IgD-negative memory B cell (primary cell): Measurements from ENCODE around the gene KLHL6. TPM values are rescaled to one million over a fixed set of nuclear protein-coding genes. Genes with fewer than 3 reads are reported as not detected.
"Not testable (repeated sequence)": the region's sequence is repeated elsewhere in the genome, so short reads cannot be mapped to it uniquely, and the experiment has no call there.

ENCODE experiments used
- H3K27ac Mint-ChIP-seq, 3 donors: one replicate each; pipeline ENCODE4 v1.8.0; 2020 to 2022; ENCODE audit warnings: mild to moderate bottlenecking in 3 of 3, mixed read lengths in 3 of 3, moderate library complexity in 1 of 3
- H3K27me3 Mint-ChIP-seq: one replicate; pipeline ENCODE4 v1.8.0; 2021; ENCODE audit warnings: mixed read lengths
- H3K36me3 Mint-ChIP-seq: one replicate; pipeline ENCODE4 v1.8.0; 2020; ENCODE audit warnings: mild to moderate bottlenecking, mixed read lengths
- H3K4me1 Mint-ChIP-seq, 3 donors: one replicate each; pipeline ENCODE4 v1.8.0; 2020 to 2022; ENCODE audit warnings: mixed read lengths in 3 of 3, mild to moderate bottlenecking in 1 of 3
- H3K4me3 Mint-ChIP-seq, 4 donors: one replicate each; pipeline ENCODE4 v1.8.0; 2020 to 2022; ENCODE audit warnings: mild to moderate bottlenecking in 4 of 4, mixed read lengths in 4 of 4, moderate library complexity in 3 of 4
- H3K9me3 Mint-ChIP-seq, 3 donors: one replicate each; pipeline ENCODE4 v1.8.0; 2020 to 2021; ENCODE audit warnings: mixed read lengths in 3 of 3, mild to moderate bottlenecking in 1 of 3
- polyA plus RNA-seq: library from polyadenylated mRNA; unstranded; fragments of 300-500 nt; fragmentation: Illumina TruSeq; gene quantifications from one replicate; pipeline ENCODE4 v1.2.3, GENCODE V29; 2021

Gene KLHL6
- polyA plus RNA-seq, 1 donor from 2014 or later = 31.3 TPM

GRCh38 chr3:183579967-183580900 lies 24.7 kb upstream of the KLHL6 start:
- peaks cover 26 to 57% (median 34%) of the 10 kb centered on the region in 3 donors for H3K4me1 Mint-ChIP-seq
- H3K4me3 Mint-ChIP-seq = peak overlapping the region; percentile 77 to 94 (median 80)
- peaks cover 52% of the 10 kb centered on the region for H3K27me3 Mint-ChIP-seq
- H3K36me3 Mint-ChIP-seq = peaks cover 5% of the 10 kb centered on the region
- no peaks in the 10 kb centered on the region for H3K9me3 Mint-ChIP-seq
- peak overlapping the region in 1 of 3 donors; percentile 12 for H3K27ac Mint-ChIP-seq

- Mint-ChIP-seq H3K27me3 (peaks cover 54% of the 10 kb centered on the region), H3K9me3 (no peaks in the 10 kb centered on the region), H3K4me3 (peak overlapping the region in 3 of 4 donors; percentile 23 to 82 (median 28)), H3K4me1 (peaks cover 24 to 51% (median 34%) of the 10 kb centered on the region in 3 donors), H3K36me3 (peaks cover 5% of the 10 kb centered on the region), H3K27ac (peak overlapping the region; percentile 3 to 49 (median 3))
Observed at GRCh38 chr3:183578179-183578578, 22.7 kb upstream of the KLHL6 start.

GRCh38 chr3:183577346-183577745 lies 21.8 kb upstream of the KLHL6 start:
- Mint-ChIP-seq H3K27ac (no peak overlapping the region), H3K9me3 (no peaks in the 10 kb centered on the region), H3K4me3 (peak overlapping the region in 1 of 4 donors; percentile 55), H3K36me3 (peaks cover 5% of the 10 kb centered on the region), H3K4me1 (peaks cover 24 to 57% (median 40%) of the 10 kb centered on the region in 3 donors), H3K27me3 (peaks cover 52% of the 10 kb centered on the region)

- Mint-ChIP-seq H3K9me3 (no peaks in the 10 kb centered on the region), H3K27me3 (peaks cover 50% of the 10 kb centered on the region), H3K27ac (peak overlapping the region in 1 of 3 donors; percentile 5), H3K4me1 (peaks cover 24 to 54% (median 40%) of the 10 kb centered on the region in 3 donors), H3K36me3 (peaks cover 5% of the 10 kb centered on the region), H3K4me3 (peak overlapping the region in 3 of 4 donors; percentile 1 to 8 (median 1))
Observed at GRCh38 chr3:183576487-183577107, 21.1 kb upstream of the KLHL6 start.

- Mint-ChIP-seq H3K27ac (peak overlapping the region in 1 of 3 donors; percentile 15), H3K36me3 (peaks cover 4% of the 10 kb centered on the region), H3K27me3 (peaks cover 36% of the 10 kb centered on the region), H3K4me3 (peak overlapping the region in 2 of 4 donors; percentile 9 to 15), H3K9me3 (peaks cover 0 to 3% (median 3%) of the 10 kb centered on the region in 3 donors), H3K4me1 (peaks cover 5 to 39% (median 18%) of the 10 kb centered on the region in 3 donors)
Observed at GRCh38 chr3:183572935-183573334, 17.4 kb upstream of the KLHL6 start.

GRCh38 chr3:183570191-183570590 lies 14.7 kb upstream of the KLHL6 start:
- H3K9me3 Mint-ChIP-seq, H3K4me3 Mint-ChIP-seq, H3K27ac Mint-ChIP-seq, H3K36me3 Mint-ChIP-seq: not testable (repeated sequence)
- H3K4me1 Mint-ChIP-seq = peaks cover 0 to 22% (median 7%) of the 10 kb centered on the region in 3 donors
- peaks cover 22% of the 10 kb centered on the region for H3K27me3 Mint-ChIP-seq

- Mint-ChIP-seq H3K27me3 (peaks cover 19% of the 10 kb centered on the region), H3K27ac (no peak overlapping the region), H3K9me3 (peaks cover 2 to 3% (median 3%) of the 10 kb centered on the region in 3 donors), H3K36me3 (peaks cover 4% of the 10 kb centered on the region), H3K4me1 (peaks cover 2 to 20% (median 3%) of the 10 kb centered on the region in 3 donors), H3K4me3 (no peak overlapping the region)
Observed at GRCh38 chr3:183566880-183567279, 11.4 kb upstream of the KLHL6 start.

- H3K4me1 Mint-ChIP-seq = peaks cover 2 to 7% (median 2%) of the 10 kb centered on the region in 3 donors
- no peak overlapping the region for H3K4me3 Mint-ChIP-seq
- peaks cover 6% of the 10 kb centered on the region for H3K27me3 Mint-ChIP-seq
- H3K27ac Mint-ChIP-seq = no peak overlapping the region
- H3K9me3 Mint-ChIP-seq = peaks cover under 1 to 2% (median under 1%) of the 10 kb centered on the region in 3 donors
- H3K36me3 Mint-ChIP-seq = no peaks in the 10 kb centered on the region
Observed at GRCh38 chr3:183564046-183564445, 8.5 kb upstream of the KLHL6 start.

- Mint-ChIP-seq H3K27me3 (peaks cover 7% of the 10 kb centered on the region), H3K9me3 (peaks cover 0 to 2% (median 0%) of the 10 kb centered on the region in 3 donors), H3K4me1 (peaks cover 2 to 7% (median 2%) of the 10 kb centered on the region in 3 donors), H3K4me3 (no peak overlapping the region), H3K27ac (no peak overlapping the region), H3K36me3 (no peaks in the 10 kb centered on the region)
Observed at GRCh38 chr3:183563536-183563874, 8.0 kb upstream of the KLHL6 start.

GRCh38 chr3:183560607-183561006 lies 5.1 kb upstream of the KLHL6 start:
- H3K9me3 Mint-ChIP-seq = no peaks in the 10 kb centered on the region
- peaks cover 4% of the 10 kb centered on the region for H3K27me3 Mint-ChIP-seq
- peaks cover 14 to 17% (median 14%) of the 10 kb centered on the region in 3 donors for H3K4me1 Mint-ChIP-seq
- no peaks in the 10 kb centered on the region for H3K36me3 Mint-ChIP-seq
- H3K27ac Mint-ChIP-seq = no peak overlapping the region
- H3K4me3 Mint-ChIP-seq = peak overlapping the region in 1 of 4 donors; percentile 16

GRCh38 chr3:183558495-183558894 lies 3.0 kb upstream of the KLHL6 start:
- no peaks in the 10 kb centered on the region for H3K9me3 Mint-ChIP-seq
- H3K4me3 Mint-ChIP-seq = peak overlapping the region in 1 of 4 donors; percentile 42
- H3K36me3 Mint-ChIP-seq = no peaks in the 10 kb centered on the region
- H3K27me3 Mint-ChIP-seq = peaks cover 4% of the 10 kb centered on the region
- H3K27ac Mint-ChIP-seq = peak overlapping the region in 1 of 3 donors; percentile 25
- peaks cover 18 to 27% (median 21%) of the 10 kb centered on the region in 3 donors for H3K4me1 Mint-ChIP-seq

- Mint-ChIP-seq H3K36me3 (peaks cover 4% of the 10 kb centered on the region), H3K4me1 (peaks cover 30 to 39% (median 33%) of the 10 kb centered on the region in 3 donors), H3K4me3 (peak overlapping the region in 2 of 4 donors; percentile 18 to 99), H3K27ac (peak overlapping the region in 1 of 3 donors; percentile 45), H3K27me3 (peaks cover 2% of the 10 kb centered on the region), H3K9me3 (no peaks in the 10 kb centered on the region)
Observed at GRCh38 chr3:183556722-183557121, 1.2 kb upstream of the KLHL6 start.

- H3K27me3 Mint-ChIP-seq = peaks cover 2% of the 10 kb centered on the region
- H3K36me3 Mint-ChIP-seq = peaks cover 5% of the 10 kb centered on the region
- H3K27ac Mint-ChIP-seq = peak overlapping the region; percentile 93 to 96 (median 93)
- peaks cover 43 to 54% (median 48%) of the 10 kb centered on the region in 3 donors for H3K4me1 Mint-ChIP-seq
- H3K9me3 Mint-ChIP-seq = no peaks in the 10 kb centered on the region
- peak overlapping the region; percentile 97 to 100 (median 99) for H3K4me3 Mint-ChIP-seq
Observed at GRCh38 chr3:183554377-183554776, 1.1 kb downstream of the KLHL6 start.

GRCh38 chr3:183553334-183554026 lies 2.0 kb downstream of the KLHL6 start:
- Mint-ChIP-seq H3K4me1 (peaks cover 46 to 57% (median 52%) of the 10 kb centered on the region in 3 donors), H3K27me3 (no peaks in the 10 kb centered on the region), H3K4me3 (peak overlapping the region; percentile 97 to 100 (median 99)), H3K27ac (peak overlapping the region; percentile 93 to 96 (median 93)), H3K36me3 (peaks cover 8% of the 10 kb centered on the region), H3K9me3 (no peaks in the 10 kb centered on the region)
